ENCODE results near the gene E4F1.

Gene E4F1

DNA sequence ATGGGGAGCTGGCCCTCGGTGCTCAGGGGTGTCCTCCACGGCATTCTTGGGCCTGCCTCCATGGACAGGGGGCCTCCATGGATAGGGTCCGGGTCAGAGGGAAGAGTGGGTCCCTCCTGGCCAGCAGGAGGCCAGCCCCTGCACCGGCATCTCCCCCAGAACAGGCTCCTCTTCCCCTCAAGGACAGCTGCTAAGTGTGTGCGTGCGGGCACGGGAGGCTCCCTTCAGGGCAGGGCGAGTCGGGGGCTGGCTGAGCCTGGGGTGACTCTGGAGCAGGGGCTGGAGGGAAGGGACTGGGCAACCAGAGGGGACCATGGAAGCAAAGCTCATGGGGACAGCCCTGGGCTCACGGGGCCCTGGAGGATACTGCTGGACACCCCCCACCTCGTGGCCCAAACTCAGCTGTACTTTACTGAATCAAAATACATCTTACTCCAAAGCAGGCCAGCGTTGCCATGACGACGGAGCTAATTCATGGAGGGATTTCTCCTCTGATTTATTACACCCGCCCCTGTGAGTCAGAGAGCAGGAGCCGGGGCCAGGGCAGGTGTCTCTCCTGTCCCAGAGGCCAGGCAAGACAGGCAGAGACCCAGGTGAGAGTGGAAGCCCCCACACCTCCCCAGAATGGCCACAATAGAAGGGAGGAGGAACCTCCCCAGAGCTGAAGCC lies 29.1 kb upstream of the E4F1 start:
- ATAC-seq: peak; percentile 12
- no peak for TF ChIP-seq ZC3H10 (CRISPR knock-in tag; IDR thresholded peaks at IDR 0.05)
- TF ChIP-seq, protein P1, sequence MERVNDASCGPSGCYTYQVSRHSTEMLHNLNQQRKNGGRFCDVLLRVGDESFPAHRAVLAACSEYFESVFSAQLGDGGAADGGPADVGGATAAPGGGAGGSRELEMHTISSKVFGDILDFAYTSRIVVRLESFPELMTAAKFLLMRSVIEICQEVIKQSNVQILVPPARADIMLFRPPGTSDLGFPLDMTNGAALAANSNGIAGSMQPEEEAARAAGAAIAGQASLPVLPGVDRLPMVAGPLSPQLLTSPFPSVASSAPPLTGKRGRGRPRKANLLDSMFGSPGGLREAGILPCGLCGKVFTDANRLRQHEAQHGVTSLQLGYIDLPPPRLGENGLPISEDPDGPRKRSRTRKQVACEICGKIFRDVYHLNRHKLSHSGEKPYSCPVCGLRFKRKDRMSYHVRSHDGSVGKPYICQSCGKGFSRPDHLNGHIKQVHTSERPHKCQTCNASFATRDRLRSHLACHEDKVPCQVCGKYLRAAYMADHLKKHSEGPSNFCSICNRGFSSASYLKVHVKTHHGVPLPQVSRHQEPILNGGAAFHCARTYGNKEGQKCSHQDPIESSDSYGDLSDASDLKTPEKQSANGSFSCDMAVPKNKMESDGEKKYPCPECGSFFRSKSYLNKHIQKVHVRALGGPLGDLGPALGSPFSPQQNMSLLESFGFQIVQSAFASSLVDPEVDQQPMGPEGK (CRISPR knock-in tag; IDR thresholded peaks at IDR 0.05; ENCODE audit: borderline replicate concordance): no peak
- no peak for TF ChIP-seq TOX (CRISPR knock-in tag; IDR thresholded peaks at IDR 0.05; ENCODE audit: borderline replicate concordance)
- TF ChIP-seq, protein P2, sequence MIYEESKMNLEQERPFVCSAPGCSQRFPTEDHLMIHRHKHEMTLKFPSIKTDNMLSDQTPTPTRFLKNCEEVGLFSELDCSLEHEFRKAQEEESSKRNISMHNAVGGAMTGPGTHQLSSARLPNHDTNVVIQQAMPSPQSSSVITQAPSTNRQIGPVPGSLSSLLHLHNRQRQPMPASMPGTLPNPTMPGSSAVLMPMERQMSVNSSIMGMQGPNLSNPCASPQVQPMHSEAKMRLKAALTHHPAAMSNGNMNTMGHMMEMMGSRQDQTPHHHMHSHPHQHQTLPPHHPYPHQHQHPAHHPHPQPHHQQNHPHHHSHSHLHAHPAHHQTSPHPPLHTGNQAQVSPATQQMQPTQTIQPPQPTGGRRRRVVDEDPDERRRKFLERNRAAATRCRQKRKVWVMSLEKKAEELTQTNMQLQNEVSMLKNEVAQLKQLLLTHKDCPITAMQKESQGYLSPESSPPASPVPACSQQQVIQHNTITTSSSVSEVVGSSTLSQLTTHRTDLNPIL (CRISPR knock-in tag; IDR thresholded peaks at IDR 0.05; ENCODE audit: low read depth): no peak
- no peak for TF ChIP-seq GLIS3 (CRISPR knock-in tag; IDR thresholded peaks at IDR 0.05)
- TF ChIP-seq ZFP30 (CRISPR knock-in tag; IDR thresholded peaks at IDR 0.05): no peak
- TF ChIP-seq SNAI2 (CRISPR knock-in tag; IDR thresholded peaks at IDR 0.05): no peak
- TF ChIP-seq RARB (CRISPR knock-in tag; IDR thresholded peaks at IDR 0.05): no peak

- peak; percentile 80 for ATAC-seq
- TF ChIP-seq ZNF565 (CRISPR knock-in tag; conservative IDR thresholded peaks at IDR 0.05; ENCODE audit: low read depth) (no peak), ARNTL (CRISPR knock-in tag; IDR thresholded peaks at IDR 0.05; ENCODE audit: borderline replicate concordance, low read depth) (no peak), OSR1 (CRISPR knock-in tag; IDR thresholded peaks at IDR 0.05) (no peak), ISL1 (CRISPR knock-in tag; IDR thresholded peaks at IDR 0.05) (no peak), TCF4 (CRISPR knock-in tag; IDR thresholded peaks at IDR 0.05; ENCODE audit: borderline replicate concordance) (no peak), CSDC2 (CRISPR knock-in tag; IDR thresholded peaks at IDR 0.05) (no peak), RARB (CRISPR knock-in tag; IDR thresholded peaks at IDR 0.05) (no peak), TOX (CRISPR knock-in tag; IDR thresholded peaks at IDR 0.05; ENCODE audit: borderline replicate concordance) (no peak), BACH2 (CRISPR knock-in tag; IDR thresholded peaks at IDR 0.05; ENCODE audit: borderline replicate concordance) (no peak)
- TF ChIP-seq, protein P3, sequence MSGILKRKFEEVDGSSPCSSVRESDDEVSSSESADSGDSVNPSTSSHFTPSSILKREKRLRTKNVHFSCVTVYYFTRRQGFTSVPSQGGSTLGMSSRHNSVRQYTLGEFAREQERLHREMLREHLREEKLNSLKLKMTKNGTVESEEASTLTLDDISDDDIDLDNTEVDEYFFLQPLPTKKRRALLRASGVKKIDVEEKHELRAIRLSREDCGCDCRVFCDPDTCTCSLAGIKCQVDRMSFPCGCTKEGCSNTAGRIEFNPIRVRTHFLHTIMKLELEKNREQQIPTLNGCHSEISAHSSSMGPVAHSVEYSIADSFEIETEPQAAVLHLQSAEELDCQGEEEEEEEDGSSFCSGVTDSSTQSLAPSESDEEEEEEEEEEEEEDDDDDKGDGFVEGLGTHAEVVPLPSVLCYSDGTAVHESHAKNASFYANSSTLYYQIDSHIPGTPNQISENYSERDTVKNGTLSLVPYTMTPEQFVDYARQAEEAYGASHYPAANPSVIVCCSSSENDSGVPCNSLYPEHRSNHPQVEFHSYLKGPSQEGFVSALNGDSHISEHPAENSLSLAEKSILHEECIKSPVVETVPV (CRISPR knock-in tag; IDR thresholded peaks at IDR 0.05): no peak
Measured at GRCh38 chr16:2194852-2195321, 28.5 kb upstream of the E4F1 start.

GRCh38 chr16:2195322-2196161 lies 27.8 kb upstream of the E4F1 start:
- TF ChIP-seq GLIS3 (CRISPR knock-in tag; IDR thresholded peaks at IDR 0.05): no peak
- ATAC-seq: peak; percentile 30

DNA sequence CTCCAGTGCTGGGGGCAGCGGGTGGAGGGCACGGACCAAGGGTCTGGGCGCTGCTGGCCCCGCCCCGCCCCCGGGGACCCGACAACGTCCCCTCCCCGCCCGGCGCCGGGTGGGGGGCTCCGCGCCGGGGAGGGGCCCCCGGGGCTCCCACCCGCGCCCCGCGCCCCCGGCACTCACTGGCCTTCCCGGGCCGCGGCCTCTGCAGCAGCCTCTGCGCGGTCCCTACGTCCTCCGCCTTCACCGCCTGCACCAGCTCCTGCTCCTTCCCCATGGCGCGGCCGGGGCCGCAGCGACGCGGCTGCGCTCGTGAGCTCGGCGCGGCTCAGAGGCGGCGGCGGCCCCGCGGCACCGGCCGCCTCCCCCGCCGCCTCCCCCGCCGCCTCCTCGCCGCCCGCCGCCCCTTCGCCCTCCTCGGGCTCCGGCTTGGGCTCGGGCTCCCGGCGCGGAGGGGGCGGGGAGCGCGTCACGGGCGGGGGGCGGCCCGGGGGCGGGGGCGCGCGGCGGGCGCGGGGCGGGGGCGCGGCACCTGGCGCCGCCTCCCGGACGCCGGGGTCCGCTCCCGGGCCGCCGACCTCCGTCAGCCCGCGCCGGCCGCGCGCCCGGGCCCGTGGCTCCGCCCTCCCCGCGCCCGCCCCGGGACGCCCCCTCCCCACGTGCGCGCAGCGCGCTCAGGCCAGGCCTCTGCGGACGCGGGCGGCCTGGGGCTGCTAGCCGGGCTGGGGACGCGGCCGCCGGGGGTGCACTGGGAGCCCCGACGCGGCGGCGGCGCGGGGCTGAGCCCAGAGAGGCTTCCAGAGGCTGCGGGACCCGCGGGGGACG lies 27.0 kb upstream of the E4F1 start, which contains the start of gene CASKIN1:
Gene CASKIN1 (minus strand): TSS at position 444 of the 819 bp plus-strand sequence. CDS start 173 bp downstream, at position 271.
- TF ChIP-seq ISL1 (CRISPR knock-in tag; IDR thresholded peaks at IDR 0.05): no peak
- TF ChIP-seq TCF4 (CRISPR knock-in tag; IDR thresholded peaks at IDR 0.05; ENCODE audit: borderline replicate concordance): no peak
- TF ChIP-seq ESRRG (CRISPR knock-in tag; IDR thresholded peaks at IDR 0.05): no peak
- TF ChIP-seq ZNF70 (CRISPR knock-in tag; IDR thresholded peaks at IDR 0.05): no peak
- no peak for TF ChIP-seq RARB (CRISPR knock-in tag; IDR thresholded peaks at IDR 0.05)
- TF ChIP-seq ZFP3 (CRISPR knock-in tag; IDR thresholded peaks at IDR 0.05): no peak
- no peak for TF ChIP-seq PPARA (CRISPR knock-in tag; IDR thresholded peaks at IDR 0.05; ENCODE audit: borderline replicate concordance)
- TF ChIP-seq, protein P2 (CRISPR knock-in tag; IDR thresholded peaks at IDR 0.05; ENCODE audit: low read depth): no peak
- TF ChIP-seq CSDC2 (CRISPR knock-in tag; IDR thresholded peaks at IDR 0.05): no peak
- TF ChIP-seq, protein P1 (CRISPR knock-in tag; IDR thresholded peaks at IDR 0.05; ENCODE audit: borderline replicate concordance): no peak
- TF ChIP-seq OSR1 (CRISPR knock-in tag; IDR thresholded peaks at IDR 0.05): no peak
- no peak for TF ChIP-seq TSHZ2 (CRISPR knock-in tag; IDR thresholded peaks at IDR 0.05)
- no peak for TF ChIP-seq ZFP30 (CRISPR knock-in tag; IDR thresholded peaks at IDR 0.05)
- TF ChIP-seq SNAI2 (CRISPR knock-in tag; IDR thresholded peaks at IDR 0.05): no peak
- ATAC-seq: peak; percentile 32; the same call in 2 of the 3 replicates
